Duodenal mucosa (tissue), 2 donors: Measurements from ENCODE around the gene PRODH2.
"Not testable (repeated sequence)": the region's sequence is repeated elsewhere in the genome, so short reads cannot be mapped to it uniquely, and the experiment has no call there.

ENCODE experiments used
- H3K27ac ChIP-seq: one replicate; pipeline ENCODE4 v1.7.0; 2013; ENCODE audit warnings: low read depth, low read length
- H3K27me3 ChIP-seq, 2 donors: one replicate each; pipeline ENCODE4 v1.7.0; 2013; ENCODE audit warnings: low read length in 2 of 2, control low read depth in 1 of 2; ENCODE audit not compliant: insufficient read depth in 2 of 2, control insufficient read depth in 1 of 2
- H3K36me3 ChIP-seq, 2 donors: one replicate each; pipeline ENCODE4 v1.7.0; 2013; ENCODE audit warnings: low read length in 2 of 2, control low read depth in 1 of 2; ENCODE audit not compliant: insufficient read depth in 2 of 2, control insufficient read depth in 1 of 2
- H3K4me1 ChIP-seq, 2 donors: one replicate each; pipeline ENCODE4 v1.7.0; 2013; ENCODE audit warnings: low read length in 2 of 2, control low read depth in 1 of 2; ENCODE audit not compliant: insufficient read depth in 2 of 2, control insufficient read depth in 1 of 2
- H3K4me3 ChIP-seq, 2 donors: one replicate each; pipeline ENCODE4 v1.7.0; 2013; ENCODE audit warnings: low read length in 2 of 2, low read depth in 1 of 2
- H3K9ac ChIP-seq, 2 donors: one replicate each; pipeline ENCODE4 v1.7.0; 2013; ENCODE audit warnings: low read length in 2 of 2, low read depth in 1 of 2
- H3K9me3 ChIP-seq, 2 donors: one replicate each; pipeline ENCODE4 v1.7.0; 2013; ENCODE audit warnings: low read length in 2 of 2, control low read depth in 1 of 2; ENCODE audit not compliant: control insufficient read depth in 1 of 2

PRODH2 gene

GRCh38 chr19:35796645-35797542, 15.8 kb downstream of the PRODH2 start:
- Histone ChIP-seq H3K9me3 (no peaks in the 10 kb centered on the region), H3K4me3 (no peak overlapping the region), H3K36me3 (no peaks in the 10 kb centered on the region), H3K4me1 (no peaks in the 10 kb centered on the region), H3K9ac (no peak overlapping the region), H3K27ac (no peak overlapping the region), H3K27me3 (peaks cover 7 to 14% of the 10 kb centered on the region in 2 donors)

GRCh38 chr19:35795564-35795963, 17.1 kb downstream of the PRODH2 start:
- not testable (repeated sequence) for H3K4me3 ChIP-seq, H3K9ac ChIP-seq, H3K36me3 ChIP-seq, H3K4me1 ChIP-seq, H3K27ac ChIP-seq, H3K9me3 ChIP-seq
- peaks cover 7 to 14% of the 10 kb centered on the region in 2 donors for H3K27me3 ChIP-seq

DNA sequence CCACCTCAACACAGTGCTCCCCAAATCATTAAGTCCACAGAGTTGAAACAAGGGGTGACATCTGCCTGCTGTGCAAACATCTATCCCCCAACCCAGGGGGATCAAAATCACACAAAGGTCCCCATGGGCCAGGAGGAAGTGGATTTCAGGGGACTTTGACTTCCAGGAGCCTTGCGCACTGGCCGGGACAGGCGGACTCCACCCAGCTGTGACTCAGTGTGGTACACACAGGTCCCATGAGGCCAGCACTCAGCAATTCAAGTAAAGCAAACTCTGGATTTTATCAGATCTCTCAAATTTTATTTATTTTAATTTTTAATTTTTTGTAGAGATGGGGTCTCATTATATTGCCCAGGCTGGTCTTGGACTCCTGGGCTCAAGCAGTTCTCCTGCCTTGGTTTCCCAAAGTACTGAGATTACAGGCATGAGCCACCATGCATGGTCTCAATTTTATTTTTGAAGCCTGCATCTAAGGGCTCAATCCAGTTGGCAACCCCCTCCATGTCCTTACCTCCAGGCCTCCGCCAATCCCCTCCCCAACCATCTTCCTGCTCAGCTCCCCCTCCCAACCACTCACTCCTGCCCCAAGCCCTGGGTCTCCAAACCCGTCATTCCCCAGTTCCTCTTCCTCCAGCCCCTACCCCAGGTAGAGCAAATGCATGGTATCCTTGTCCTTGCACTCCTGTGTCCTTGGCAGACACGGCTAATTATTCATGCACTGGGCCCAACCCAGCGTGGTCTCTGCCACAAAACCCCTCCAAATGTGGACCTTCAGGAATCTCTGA, 19.1 kb downstream of the PRODH2 start:
- Histone ChIP-seq H3K27me3 (peaks cover 7 to 14% of the 10 kb centered on the region in 2 donors), H3K27ac (no peak overlapping the region), H3K4me1 (no peaks in the 10 kb centered on the region), H3K9ac (no peak overlapping the region), H3K9me3 (no peaks in the 10 kb centered on the region), H3K4me3 (no peak overlapping the region), H3K36me3 (no peaks in the 10 kb centered on the region)

DNA sequence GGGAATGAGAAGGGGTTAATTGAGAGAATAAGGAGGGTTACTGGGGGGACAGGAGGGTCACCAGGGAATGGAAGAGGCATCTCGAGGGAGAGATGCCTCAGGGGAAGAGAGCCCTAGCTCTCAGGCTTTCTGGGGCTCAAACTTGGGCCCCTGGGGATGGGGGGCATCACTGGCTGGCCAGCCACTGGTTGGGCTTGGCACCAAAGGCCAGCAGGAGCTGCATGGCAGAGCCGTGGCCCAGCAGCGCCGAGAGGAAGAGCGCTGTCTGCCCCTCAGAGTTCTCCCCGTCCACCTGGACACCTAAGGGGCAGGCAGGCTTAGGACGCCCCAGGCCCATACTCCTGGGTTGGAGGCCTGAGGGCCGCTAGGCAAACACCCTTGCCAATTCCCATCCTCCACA, 19.8 kb downstream of the PRODH2 start:
- H3K27me3 ChIP-seq = peaks cover 7 to 13% of the 10 kb centered on the region in 2 donors

DNA sequence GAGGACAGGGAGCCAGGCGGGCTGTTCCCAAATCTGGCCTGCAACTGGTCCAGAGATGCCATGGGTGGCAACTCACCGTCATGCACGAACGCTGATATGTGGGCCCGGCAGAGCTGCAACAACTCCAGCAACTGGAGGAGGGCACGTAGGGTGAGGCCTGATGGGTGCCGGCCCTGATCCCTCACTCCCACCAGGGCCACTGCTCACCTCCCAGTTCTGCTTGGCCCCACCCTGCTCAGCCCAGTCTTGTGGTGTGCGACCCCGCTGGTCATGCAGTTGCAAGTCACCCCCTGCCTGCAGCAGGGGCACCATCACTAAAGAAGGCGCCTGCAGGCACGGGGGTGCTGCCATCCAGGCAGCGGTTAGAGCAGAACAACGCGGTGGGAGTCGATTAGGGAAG, 20.3 kb downstream of the PRODH2 start:
- Histone ChIP-seq H3K4me1 (no peaks in the 10 kb centered on the region), H3K27me3 (peaks cover 1 to 9% of the 10 kb centered on the region in 2 donors), H3K36me3 (no peaks in the 10 kb centered on the region), H3K27ac (no peak overlapping the region), H3K9me3 (no peaks in the 10 kb centered on the region), H3K9ac (no peak overlapping the region), H3K4me3 (no peak overlapping the region)

More for the DNA sequence above, 19.8 kb downstream of the PRODH2 start:
- H3K27ac ChIP-seq = no peak overlapping the region
- no peak overlapping the region for H3K9ac ChIP-seq
- no peaks in the 10 kb centered on the region for H3K36me3 ChIP-seq
- no peaks in the 10 kb centered on the region for H3K9me3 ChIP-seq
- H3K4me1 ChIP-seq = no peaks in the 10 kb centered on the region
- H3K4me3 ChIP-seq = no peak overlapping the region

- no peaks in the 10 kb centered on the region for H3K4me1 ChIP-seq
- H3K9me3 ChIP-seq = no peaks in the 10 kb centered on the region
- H3K27ac ChIP-seq = no peak overlapping the region
- H3K27me3 ChIP-seq = peaks cover 0 to 6% of the 10 kb centered on the region in 2 donors
- no peaks in the 10 kb centered on the region for H3K36me3 ChIP-seq
- H3K9ac ChIP-seq = no peak overlapping the region
- no peak overlapping the region for H3K4me3 ChIP-seq
Measured at GRCh38 chr19:35791814-35792279, 20.8 kb downstream of the PRODH2 start.

DNA sequence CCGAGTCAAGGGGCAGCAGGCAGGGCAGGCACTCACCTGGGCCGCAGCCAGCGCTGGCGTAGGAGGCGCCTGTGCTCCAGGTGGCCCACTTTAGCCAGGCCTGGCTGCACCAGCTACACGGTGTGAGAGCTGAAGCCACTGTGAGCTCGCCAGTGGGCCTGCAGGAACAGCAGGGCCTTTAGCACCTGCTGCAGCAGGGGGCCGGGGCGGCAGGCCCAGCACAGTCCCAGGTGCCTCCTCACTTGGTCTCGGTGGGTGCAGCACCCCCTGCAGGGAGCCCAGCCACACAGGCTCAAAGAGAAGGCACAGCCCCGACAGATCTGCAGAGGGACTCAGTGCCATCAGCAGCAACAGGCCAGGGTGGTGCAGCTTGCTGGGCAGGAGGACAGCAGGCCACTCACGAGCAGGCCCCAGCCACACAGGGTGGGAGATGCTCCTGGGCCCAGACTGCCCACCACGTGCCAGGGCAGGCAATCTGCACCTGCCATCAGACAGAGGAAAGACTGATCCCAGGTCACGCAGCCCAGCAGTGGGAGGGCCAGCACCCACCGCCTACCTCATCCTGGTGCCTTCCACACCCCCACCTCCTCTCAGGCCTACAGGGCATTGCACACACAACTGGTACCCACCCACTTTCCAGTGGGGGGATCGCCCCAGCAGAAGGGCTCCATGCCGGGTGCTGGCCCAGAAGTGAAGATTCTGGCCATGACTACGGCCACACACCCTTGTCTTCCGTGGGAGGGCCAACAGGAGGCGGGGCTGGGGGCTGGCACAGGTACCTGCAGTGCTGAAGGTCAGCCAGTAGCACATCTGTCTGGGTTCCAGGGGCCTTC, 21.4 kb downstream of the PRODH2 start:
- H3K27ac ChIP-seq = no peak overlapping the region
- no peaks in the 10 kb centered on the region for H3K9me3 ChIP-seq
- no peaks in the 10 kb centered on the region for H3K4me1 ChIP-seq
- no peak overlapping the region for H3K4me3 ChIP-seq
- no peaks in the 10 kb centered on the region for H3K27me3 ChIP-seq
- H3K9ac ChIP-seq = no peak overlapping the region
- no peaks in the 10 kb centered on the region for H3K36me3 ChIP-seq

GRCh38 chr19:35789978-35790944, 22.4 kb downstream of the PRODH2 start:
- H3K36me3 ChIP-seq = no peaks in the 10 kb centered on the region
- H3K27ac ChIP-seq = no peak overlapping the region
- H3K9ac ChIP-seq = no peak overlapping the region
- no peak overlapping the region for H3K4me3 ChIP-seq
- no peaks in the 10 kb centered on the region for H3K27me3 ChIP-seq
- no peaks in the 10 kb centered on the region for H3K4me1 ChIP-seq
- H3K9me3 ChIP-seq = no peaks in the 10 kb centered on the region
